ENCODE results near the gene MAGEA11. TPM values are rescaled to one million over a fixed set of nuclear protein-coding genes. Genes with fewer than 3 reads are reported as not detected.

MAGEA11 gene
- total and polyA plus RNA-seq, 9 of the 15 experiments (the other 6 are each of a cell fraction or from before 2014, with no cell fraction given): 0.04 to 0.18 TPM; not detected in 7

DNA sequence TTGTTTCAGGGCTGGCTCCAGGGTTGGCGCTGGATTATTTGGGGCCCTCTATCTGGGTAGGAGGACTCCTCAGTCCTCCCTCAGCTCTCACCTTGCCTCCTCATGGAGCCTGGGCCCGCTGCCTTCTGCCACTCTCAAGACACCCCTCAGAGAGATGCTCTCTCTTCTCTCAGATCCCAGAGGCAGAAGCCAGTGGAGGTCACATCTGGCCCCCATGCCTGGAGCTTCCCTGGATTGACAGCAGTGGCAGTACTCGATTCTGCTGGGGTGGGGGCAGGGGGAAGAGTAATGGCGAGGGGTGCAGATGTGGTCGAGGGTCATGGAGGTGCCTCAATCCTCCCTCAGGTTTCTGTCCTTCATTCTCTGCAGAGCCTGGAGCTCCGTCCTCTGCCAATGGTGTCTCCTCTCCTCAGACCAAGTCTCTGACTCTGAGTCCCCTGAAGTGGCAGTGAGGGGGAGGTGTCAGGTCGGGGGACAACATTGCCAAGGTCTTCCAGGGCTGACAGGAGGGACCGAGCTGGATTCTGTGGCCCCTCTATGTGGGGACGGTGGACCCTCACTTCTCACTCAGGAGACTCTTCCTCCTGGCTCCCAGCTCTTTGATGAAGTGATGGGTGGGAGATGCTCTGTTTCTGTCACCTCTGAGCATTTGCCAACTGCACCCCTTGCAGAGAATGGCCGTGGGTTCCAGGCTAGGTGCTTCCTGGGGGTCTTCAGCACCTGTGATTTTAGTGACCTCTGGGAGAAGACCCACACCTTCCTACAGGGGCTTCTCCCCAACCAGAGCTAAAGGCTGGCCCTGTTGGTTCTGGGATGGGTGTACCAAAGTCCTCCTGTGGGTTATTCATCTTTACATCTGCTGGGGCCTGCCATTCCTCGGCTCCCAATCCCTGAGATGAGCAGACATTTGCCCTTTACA is 51.1 kb downstream of the MAGEA11 start:
- Histone ChIP-seq H3K4me3 (no peak overlapping the region), H3K27me3 (ENCODE audit: control insufficient read depth in 2 of 2, insufficient read depth in 2 of 2, low read length in 2 of 2) (no peaks in the 10 kb centered on the region), H3K27ac (ENCODE audit: extremely low read depth, low read depth, low read length) (no peak overlapping the region), H3K9me3 (replicated peaks; ENCODE audit: control insufficient read depth, insufficient read depth, low read depth, low read length) (no peaks in the 10 kb centered on the region), H3K36me3 (ENCODE audit: control insufficient read depth, insufficient read depth, low read length) (no peaks in the 10 kb centered on the region), H3K9me1 (ENCODE audit: control insufficient read depth, insufficient read depth, low read length) (no peaks in the 10 kb centered on the region), H3K79me2 (ENCODE audit: control insufficient read depth, insufficient read depth, low read length) (no peaks in the 10 kb centered on the region), H2AFZ (ENCODE audit: low read depth, low read length) (no peak overlapping the region), H4K20me1 (replicated peaks; ENCODE audit: control insufficient read depth, insufficient read depth, low read length) (no peaks in the 10 kb centered on the region), H3K4me1 (replicated peaks in 1 of 2; ENCODE audit: control insufficient read depth in 2 of 2, insufficient read depth in 2 of 2, low read length in 2 of 2) (peaks cover 0 to 5% of the 10 kb centered on the region in 2 experiments; a peak in 1 of 5 replicates), H3K9ac (ENCODE audit: insufficient read depth in 1 of 2, low read depth in 2 of 2, low read length in 2 of 2) (no peak overlapping the region), H3K4me2 (ENCODE audit: insufficient read depth, low read length) (no peak overlapping the region)
- ChIA-PET POLR2A (no interaction called here), CTCF (ENCODE audit: low intra/inter-chr PET ratio) (no interaction called here)
- TF ChIP-seq ZC3H11A (IDR thresholded peaks at IDR 0.05; ENCODE audit: low read depth, low read length) (no peak), CBX2 (IDR thresholded peaks at IDR 0.05; ENCODE audit: insufficient read depth, low read length, poor library complexity, severe bottlenecking) (no peak), IFI16 (CRISPR knock-in tag; IDR thresholded peaks at IDR 0.05) (no peak), ZBTB8A (IDR thresholded peaks at IDR 0.05; ENCODE audit: partially characterized antibody) (no peak), ELF4 (CRISPR knock-in tag; IDR thresholded peaks at IDR 0.05) (no peak), MCM2 (IDR thresholded peaks at IDR 0.05; ENCODE audit: low read depth) (no peak), KAT2B (IDR thresholded peaks at IDR 0.05; ENCODE audit: low read depth, low read length) (no peak), RAD51 (IDR thresholded peaks at IDR 0.05; ENCODE audit: borderline replicate concordance, low read depth) (no peak)
- TF ChIP-seq, protein P1, sequence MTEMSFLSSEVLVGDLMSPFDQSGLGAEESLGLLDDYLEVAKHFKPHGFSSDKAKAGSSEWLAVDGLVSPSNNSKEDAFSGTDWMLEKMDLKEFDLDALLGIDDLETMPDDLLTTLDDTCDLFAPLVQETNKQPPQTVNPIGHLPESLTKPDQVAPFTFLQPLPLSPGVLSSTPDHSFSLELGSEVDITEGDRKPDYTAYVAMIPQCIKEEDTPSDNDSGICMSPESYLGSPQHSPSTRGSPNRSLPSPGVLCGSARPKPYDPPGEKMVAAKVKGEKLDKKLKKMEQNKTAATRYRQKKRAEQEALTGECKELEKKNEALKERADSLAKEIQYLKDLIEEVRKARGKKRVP (CRISPR knock-in tag; IDR thresholded peaks at IDR 0.05): no peak
- TF ChIP-seq, protein P2, sequence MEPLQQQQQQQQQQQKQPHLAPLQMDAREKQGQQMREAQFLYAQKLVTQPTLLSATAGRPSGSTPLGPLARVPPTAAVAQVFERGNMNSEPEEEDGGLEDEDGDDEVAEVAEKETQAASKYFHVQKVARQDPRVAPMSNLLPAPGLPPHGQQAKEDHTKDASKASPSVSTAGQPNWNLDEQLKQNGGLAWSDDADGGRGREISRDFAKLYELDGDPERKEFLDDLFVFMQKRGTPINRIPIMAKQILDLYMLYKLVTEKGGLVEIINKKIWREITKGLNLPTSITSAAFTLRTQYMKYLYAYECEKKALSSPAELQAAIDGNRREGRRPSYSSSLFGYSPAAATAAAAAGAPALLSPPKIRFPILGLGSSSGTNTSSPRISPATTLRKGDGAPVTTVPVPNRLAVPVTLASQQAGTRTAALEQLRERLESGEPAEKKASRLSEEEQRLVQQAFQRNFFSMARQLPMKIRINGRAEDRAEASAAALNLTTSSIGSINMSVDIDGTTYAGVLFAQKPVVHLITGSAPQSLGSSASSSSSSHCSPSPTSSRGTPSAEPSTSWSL (CRISPR knock-in tag; IDR thresholded peaks at IDR 0.05; ENCODE audit: borderline replicate concordance): no peak
- TF ChIP-seq, protein P3, sequence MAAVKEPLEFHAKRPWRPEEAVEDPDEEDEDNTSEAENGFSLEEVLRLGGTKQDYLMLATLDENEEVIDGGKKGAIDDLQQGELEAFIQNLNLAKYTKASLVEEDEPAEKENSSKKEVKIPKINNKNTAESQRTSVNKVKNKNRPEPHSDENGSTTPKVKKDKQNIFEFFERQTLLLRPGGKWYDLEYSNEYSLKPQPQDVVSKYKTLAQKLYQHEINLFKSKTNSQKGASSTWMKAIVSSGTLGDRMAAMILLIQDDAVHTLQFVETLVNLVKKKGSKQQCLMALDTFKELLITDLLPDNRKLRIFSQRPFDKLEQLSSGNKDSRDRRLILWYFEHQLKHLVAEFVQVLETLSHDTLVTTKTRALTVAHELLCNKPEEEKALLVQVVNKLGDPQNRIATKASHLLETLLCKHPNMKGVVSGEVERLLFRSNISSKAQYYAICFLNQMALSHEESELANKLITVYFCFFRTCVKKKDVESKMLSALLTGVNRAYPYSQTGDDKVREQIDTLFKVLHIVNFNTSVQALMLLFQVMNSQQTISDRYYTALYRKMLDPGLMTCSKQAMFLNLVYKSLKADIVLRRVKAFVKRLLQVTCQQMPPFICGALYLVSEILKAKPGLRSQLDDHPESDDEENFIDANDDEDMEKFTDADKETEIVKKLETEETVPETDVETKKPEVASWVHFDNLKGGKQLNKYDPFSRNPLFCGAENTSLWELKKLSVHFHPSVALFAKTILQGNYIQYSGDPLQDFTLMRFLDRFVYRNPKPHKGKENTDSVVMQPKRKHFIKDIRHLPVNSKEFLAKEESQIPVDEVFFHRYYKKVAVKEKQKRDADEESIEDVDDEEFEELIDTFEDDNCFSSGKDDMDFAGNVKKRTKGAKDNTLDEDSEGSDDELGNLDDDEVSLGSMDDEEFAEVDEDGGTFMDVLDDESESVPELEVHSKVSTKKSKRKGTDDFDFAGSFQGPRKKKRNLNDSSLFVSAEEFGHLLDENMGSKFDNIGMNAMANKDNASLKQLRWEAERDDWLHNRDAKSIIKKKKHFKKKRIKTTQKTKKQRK (IDR thresholded peaks at IDR 0.05; ENCODE audit: borderline replicate concordance, low read depth, low read length): no peak
- TF ChIP-seq, protein P4, sequence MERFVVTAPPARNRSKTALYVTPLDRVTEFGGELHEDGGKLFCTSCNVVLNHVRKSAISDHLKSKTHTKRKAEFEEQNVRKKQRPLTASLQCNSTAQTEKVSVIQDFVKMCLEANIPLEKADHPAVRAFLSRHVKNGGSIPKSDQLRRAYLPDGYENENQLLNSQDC (CRISPR knock-in tag; IDR thresholded peaks at IDR 0.05): no peak
- intact Hi-C loops (cut with micrococcal nuclease) (no loop called here), in situ Hi-C loops (cut with MboI) (no loop called here)
- BruUV-seq (replicated peaks): no TSS peak
- no peak for DNase-seq (ENCODE audit: extremely low read depth in 1 of 4, low spot score in 3 of 4)
- no peak for ATAC-seq
- WGBS (ENCODE audit: insufficient coverage, low coverage, missing lambda C conversion rate): 0% methylated on average over 7 of the region's 11 CpGs
- FAIRE-seq: no peak

All from K562 (cell line).